HepG2 (cell line): Measurements from ENCODE around the gene CD151. TPM values are rescaled to one million over a fixed set of nuclear protein-coding genes. Genes with fewer than 3 reads are reported as not detected.

Experiments used
- ARNT2 ChIP-seq: sonication (generic); formaldehyde crosslinking; IDR thresholded peaks from 2 replicates; pipeline ENCODE4 v1.8.0; 2022; ENCODE audit warnings: mild to moderate bottlenecking, low read depth, missing genetic modification reagents, moderate library complexity
- ATAD3A ChIP-seq: sonication (generic); formaldehyde crosslinking; IDR thresholded peaks from 2 replicates; pipeline ENCODE4 v1.4.0; 2020; ENCODE audit warnings: missing genetic modification reagents
- HNRNPK ChIP-seq: fragments of 200-400 bp; formaldehyde crosslinking; IDR thresholded peaks from 2 replicates; pipeline ENCODE4 v1.6.1; 2018; ENCODE audit warnings: low read length, low read depth, moderate library complexity, mild to moderate bottlenecking; ENCODE audit not compliant: poor library complexity, severe bottlenecking
- IRX3 ChIP-seq: sonication (generic); formaldehyde crosslinking; IDR thresholded peaks from 2 replicates; pipeline ENCODE4 v1.8.1; 2023; ENCODE audit warnings: mild to moderate bottlenecking, low read depth, missing genetic modification reagents, borderline replicate concordance
- NR2C2 ChIP-seq: sonication (generic); formaldehyde crosslinking; IDR thresholded peaks from 2 replicates; pipeline ENCODE4 v1.4.0; 2020; ENCODE audit warnings: missing genetic modification reagents, mild to moderate bottlenecking, moderate library complexity, borderline replicate concordance
- RBFOX2 ChIP-seq: fragments of 200-400 bp; formaldehyde crosslinking; IDR thresholded peaks from 2 replicates; pipeline ENCODE4 v1.6.1; 2017; ENCODE audit warnings: low read depth, mild to moderate bottlenecking, low read length
- RNF2 ChIP-seq: fragments of 450-650 bp; conservative IDR thresholded peaks from 2 replicates; pipeline ENCODE4 v1.6.1; 2016; ENCODE audit warnings: low read depth
- SIX4 ChIP-seq: sonication (generic); formaldehyde crosslinking; IDR thresholded peaks from 2 replicates; pipeline ENCODE4 v1.4.0; 2020; ENCODE audit warnings: missing genetic modification reagents
- SPEN ChIP-seq: sonication (generic); formaldehyde crosslinking; IDR thresholded peaks from 2 replicates; pipeline ENCODE4 v1.5.1; 2020; ENCODE audit warnings: low read depth, mild to moderate bottlenecking, missing genetic modification reagents
- ZNF3 ChIP-seq: IDR thresholded peaks from 2 replicates; pipeline ENCODE4 v1.7.0; 2017; ENCODE audit warnings: inconsistent platforms
- ZNF30 ChIP-seq: sonication (generic); formaldehyde crosslinking; IDR thresholded peaks from 2 replicates; pipeline ENCODE4 v1.5.0; 2020; ENCODE audit warnings: mild to moderate bottlenecking, missing genetic modification reagents
- ZNF350 ChIP-seq: sonication (generic); formaldehyde crosslinking; IDR thresholded peaks from 2 replicates; pipeline ENCODE4 v1.4.0; 2020; ENCODE audit warnings: mild to moderate bottlenecking, low read depth, missing genetic modification reagents, borderline replicate concordance
- ZNF879 ChIP-seq: sonication (generic); formaldehyde crosslinking; IDR thresholded peaks from 2 replicates; pipeline ENCODE4 v1.8.1; 2023; ENCODE audit warnings: missing genetic modification reagents
- polyA plus RNA-seq, 8 experiments: library from polyadenylated mRNA; depleted of rRNA in 3 of 8; stranded (reverse) in 7 of 8; unstranded in 1 of 8; fragments of >200 nt; fragmentation: Illumina TruSeq in 4 of 8; extraction: Trizol in 4 of 8; gene quantifications; 2 replicates each; pipeline versions ENCODE4 v1.2.1 to v1.2.3, GENCODE V29; 2011 to 2016; ENCODE audit warnings: low read depth in 4 of 8, missing spikeins in 1 of 8, mixed read lengths in 1 of 8; ENCODE audit not compliant: insufficient read depth in 1 of 8
- total RNA-seq, 5 experiments: library from RNA; depleted of rRNA; stranded (reverse); fragments of >200 nt; fragmentation: Illumina TruSeq; extraction: Trizol; gene quantifications; 2 replicates each; pipeline ENCODE4 v1.2.3, GENCODE V29; 2016; ENCODE audit warnings: low read depth in 1 of 5
- TF ChIP-seq, protein P1 (sequence below): sonication (generic); formaldehyde crosslinking; IDR thresholded peaks from 2 replicates; pipeline ENCODE4 v1.4.0; 2020; ENCODE audit warnings: missing genetic modification reagents
- TF ChIP-seq, protein P2 (sequence below): sonication (generic); formaldehyde crosslinking; conservative IDR thresholded peaks from 2 replicates; pipeline ENCODE4 v1.4.0; 2020; ENCODE audit warnings: mild to moderate bottlenecking, missing genetic modification reagents, moderate library complexity
- TF ChIP-seq, protein P3 (sequence below): sonication (generic); formaldehyde crosslinking; IDR thresholded peaks from 2 replicates; pipeline ENCODE4 v1.5.1; 2020; ENCODE audit warnings: missing genetic modification reagents, mild to moderate bottlenecking, borderline replicate concordance

Gene CD151
- total and polyA plus RNA-seq, 2 of the 13 experiments (the other 11 are each of a cell fraction or from before 2014, with no cell fraction given) = 125 to 197 TPM

DNA sequence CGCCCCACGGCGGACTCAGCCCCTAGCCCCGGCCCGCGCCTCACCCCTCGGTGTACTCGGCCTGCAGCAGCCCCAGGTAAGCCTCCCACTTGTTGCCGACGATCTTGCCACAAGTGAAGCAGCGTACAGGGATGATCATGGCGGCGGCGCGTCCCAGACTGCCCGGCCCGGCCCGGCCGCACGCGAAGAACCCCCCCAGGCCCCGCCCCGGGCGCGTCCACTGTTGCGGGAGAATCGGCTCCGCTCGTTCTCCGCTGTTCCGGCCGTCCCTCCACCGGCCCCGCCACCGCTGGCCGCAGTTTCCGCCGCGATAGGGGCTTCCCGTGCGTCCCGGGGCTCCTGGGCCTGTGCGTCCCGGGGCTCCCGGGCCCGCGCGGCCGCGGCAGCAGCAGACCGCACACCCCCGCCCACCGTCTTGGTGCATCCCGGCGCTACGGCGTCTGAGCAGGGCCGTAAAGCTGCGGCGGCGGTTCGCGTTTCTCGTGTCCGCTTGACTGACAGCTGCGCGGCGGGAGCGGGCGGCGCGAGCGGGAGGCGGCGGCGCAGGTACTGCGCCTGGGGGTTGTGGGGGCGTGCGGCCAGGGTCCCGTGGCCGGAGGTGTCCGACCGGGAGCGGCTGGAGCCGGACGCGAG, 9.7 kb downstream of the CD151 start, which contains the start of the genes POLR2L and TSPAN4 (continued):
- TF ChIP-seq RBFOX2 (peak; percentile 95), ZNF30 (CRISPR knock-in tag) (no peak), HNRNPK (no peak), RNF2 (peak; percentile 67; the same call in 1 of the 2 replicates), ZNF350 (CRISPR knock-in tag) (no peak), NR2C2 (CRISPR knock-in tag) (peak; percentile 41; the same call in 1 of the 2 replicates), SIX4 (CRISPR knock-in tag) (no peak), ZNF3 (CRISPR knock-in tag) (no peak), IRX3 (CRISPR knock-in tag) (no peak; the same call in 1 of the 2 replicates), SPEN (CRISPR knock-in tag) (peak; percentile 67), ARNT2 (CRISPR knock-in tag) (peak; percentile 91), ATAD3A (CRISPR knock-in tag) (no peak), ZNF879 (no peak)
- TF ChIP-seq, protein P1, sequence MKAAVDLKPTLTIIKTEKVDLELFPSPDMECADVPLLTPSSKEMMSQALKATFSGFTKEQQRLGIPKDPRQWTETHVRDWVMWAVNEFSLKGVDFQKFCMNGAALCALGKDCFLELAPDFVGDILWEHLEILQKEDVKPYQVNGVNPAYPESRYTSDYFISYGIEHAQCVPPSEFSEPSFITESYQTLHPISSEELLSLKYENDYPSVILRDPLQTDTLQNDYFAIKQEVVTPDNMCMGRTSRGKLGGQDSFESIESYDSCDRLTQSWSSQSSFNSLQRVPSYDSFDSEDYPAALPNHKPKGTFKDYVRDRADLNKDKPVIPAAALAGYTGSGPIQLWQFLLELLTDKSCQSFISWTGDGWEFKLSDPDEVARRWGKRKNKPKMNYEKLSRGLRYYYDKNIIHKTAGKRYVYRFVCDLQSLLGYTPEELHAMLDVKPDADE (CRISPR knock-in tag) = no peak
- TF ChIP-seq, protein P2, sequence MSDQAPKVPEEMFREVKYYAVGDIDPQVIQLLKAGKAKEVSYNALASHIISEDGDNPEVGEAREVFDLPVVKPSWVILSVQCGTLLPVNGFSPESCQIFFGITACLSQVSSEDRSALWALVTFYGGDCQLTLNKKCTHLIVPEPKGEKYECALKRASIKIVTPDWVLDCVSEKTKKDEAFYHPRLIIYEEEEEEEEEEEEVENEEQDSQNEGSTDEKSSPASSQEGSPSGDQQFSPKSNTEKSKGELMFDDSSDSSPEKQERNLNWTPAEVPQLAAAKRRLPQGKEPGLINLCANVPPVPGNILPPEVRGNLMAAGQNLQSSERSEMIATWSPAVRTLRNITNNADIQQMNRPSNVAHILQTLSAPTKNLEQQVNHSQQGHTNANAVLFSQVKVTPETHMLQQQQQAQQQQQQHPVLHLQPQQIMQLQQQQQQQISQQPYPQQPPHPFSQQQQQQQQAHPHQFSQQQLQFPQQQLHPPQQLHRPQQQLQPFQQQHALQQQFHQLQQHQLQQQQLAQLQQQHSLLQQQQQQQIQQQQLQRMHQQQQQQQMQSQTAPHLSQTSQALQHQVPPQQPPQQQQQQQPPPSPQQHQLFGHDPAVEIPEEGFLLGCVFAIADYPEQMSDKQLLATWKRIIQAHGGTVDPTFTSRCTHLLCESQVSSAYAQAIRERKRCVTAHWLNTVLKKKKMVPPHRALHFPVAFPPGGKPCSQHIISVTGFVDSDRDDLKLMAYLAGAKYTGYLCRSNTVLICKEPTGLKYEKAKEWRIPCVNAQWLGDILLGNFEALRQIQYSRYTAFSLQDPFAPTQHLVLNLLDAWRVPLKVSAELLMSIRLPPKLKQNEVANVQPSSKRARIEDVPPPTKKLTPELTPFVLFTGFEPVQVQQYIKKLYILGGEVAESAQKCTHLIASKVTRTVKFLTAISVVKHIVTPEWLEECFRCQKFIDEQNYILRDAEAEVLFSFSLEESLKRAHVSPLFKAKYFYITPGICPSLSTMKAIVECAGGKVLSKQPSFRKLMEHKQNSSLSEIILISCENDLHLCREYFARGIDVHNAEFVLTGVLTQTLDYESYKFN (CRISPR knock-in tag) = peak; percentile 48; the same call in 1 of the 2 replicates
- TF ChIP-seq, protein P3, sequence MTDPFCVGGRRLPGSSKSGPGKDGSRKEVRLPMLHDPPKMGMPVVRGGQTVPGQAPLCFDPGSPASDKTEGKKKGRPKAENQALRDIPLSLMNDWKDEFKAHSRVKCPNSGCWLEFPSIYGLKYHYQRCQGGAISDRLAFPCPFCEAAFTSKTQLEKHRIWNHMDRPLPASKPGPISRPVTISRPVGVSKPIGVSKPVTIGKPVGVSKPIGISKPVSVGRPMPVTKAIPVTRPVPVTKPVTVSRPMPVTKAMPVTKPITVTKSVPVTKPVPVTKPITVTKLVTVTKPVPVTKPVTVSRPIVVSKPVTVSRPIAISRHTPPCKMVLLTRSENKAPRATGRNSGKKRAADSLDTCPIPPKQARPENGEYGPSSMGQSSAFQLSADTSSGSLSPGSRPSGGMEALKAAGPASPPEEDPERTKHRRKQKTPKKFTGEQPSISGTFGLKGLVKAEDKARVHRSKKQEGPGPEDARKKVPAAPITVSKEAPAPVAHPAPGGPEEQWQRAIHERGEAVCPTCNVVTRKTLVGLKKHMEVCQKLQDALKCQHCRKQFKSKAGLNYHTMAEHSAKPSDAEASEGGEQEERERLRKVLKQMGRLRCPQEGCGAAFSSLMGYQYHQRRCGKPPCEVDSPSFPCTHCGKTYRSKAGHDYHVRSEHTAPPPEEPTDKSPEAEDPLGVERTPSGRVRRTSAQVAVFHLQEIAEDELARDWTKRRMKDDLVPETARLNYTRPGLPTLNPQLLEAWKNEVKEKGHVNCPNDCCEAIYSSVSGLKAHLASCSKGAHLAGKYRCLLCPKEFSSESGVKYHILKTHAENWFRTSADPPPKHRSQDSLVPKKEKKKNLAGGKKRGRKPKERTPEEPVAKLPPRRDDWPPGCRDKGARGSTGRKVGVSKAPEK (CRISPR knock-in tag) = no peak
